Activated T-cell treated with anti-CD3 and anti-CD28 coated beads, Interleukin-2, amount 50 U/mL, for 24 hours (primary cell): ENCODE data around the gene EZH2.

ENCODE experiments used
- DNase-seq: peaks from one replicate; pipeline ENCODE4 v3.0.0-alpha.2; 2020
- H3K27ac Mint-ChIP-seq: 2 replicates; pipeline ENCODE4 v1.8.0; 2020; ENCODE audit warnings: mild to moderate bottlenecking, mixed read lengths
- H3K27me3 Mint-ChIP-seq: 2 replicates; pipeline ENCODE4 v1.8.0; 2020; ENCODE audit warnings: mixed read lengths
- H3K36me3 Mint-ChIP-seq: 2 replicates; pipeline ENCODE4 v1.8.0; 2020; ENCODE audit warnings: low read depth, mixed read lengths
- H3K4me1 Mint-ChIP-seq: 2 replicates; pipeline ENCODE4 v1.8.0; 2020; ENCODE audit warnings: low read depth, mixed read lengths
- H3K4me3 Mint-ChIP-seq: 2 replicates; pipeline ENCODE4 v1.8.0; 2020; ENCODE audit warnings: mild to moderate bottlenecking, moderate library complexity, mixed read lengths
- H3K9me3 Mint-ChIP-seq: 2 replicates; pipeline ENCODE4 v1.8.0; 2020; ENCODE audit warnings: mixed read lengths

The EZH2 gene

DNA sequence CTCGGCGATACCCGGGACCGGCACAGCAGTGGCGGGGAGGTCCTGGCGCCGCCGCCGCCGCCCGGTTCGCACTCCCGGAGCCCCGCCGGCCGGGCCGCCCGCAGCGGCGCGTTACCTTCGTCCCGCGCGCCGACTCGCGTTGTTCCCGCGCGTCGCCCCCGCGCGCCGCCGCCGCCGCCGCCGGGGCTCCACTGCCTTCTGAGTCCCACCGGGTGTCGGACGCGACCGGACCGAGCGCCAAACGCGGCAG is at the start of gene EZH2:
EZH2 (minus strand) TSS at position 243 of the 250 bp plus-strand sequence. CDS start 36,993 bp downstream, outside the sequence.
- peak within 1 kb of the TSS; percentile 93 for H3K4me3 Mint-ChIP-seq
- H3K27me3 Mint-ChIP-seq, result no peaks in the 10 kb centered on the region
- no peak for DNase-seq
- peak within 1 kb of the TSS; percentile 98 for H3K27ac Mint-ChIP-seq
- H3K4me1 Mint-ChIP-seq, result peaks cover 42% of the 10 kb centered on the region
- peaks cover 49% of the 10 kb centered on the region for H3K36me3 Mint-ChIP-seq
- no peaks in the 10 kb centered on the region for H3K9me3 Mint-ChIP-seq

DNA sequence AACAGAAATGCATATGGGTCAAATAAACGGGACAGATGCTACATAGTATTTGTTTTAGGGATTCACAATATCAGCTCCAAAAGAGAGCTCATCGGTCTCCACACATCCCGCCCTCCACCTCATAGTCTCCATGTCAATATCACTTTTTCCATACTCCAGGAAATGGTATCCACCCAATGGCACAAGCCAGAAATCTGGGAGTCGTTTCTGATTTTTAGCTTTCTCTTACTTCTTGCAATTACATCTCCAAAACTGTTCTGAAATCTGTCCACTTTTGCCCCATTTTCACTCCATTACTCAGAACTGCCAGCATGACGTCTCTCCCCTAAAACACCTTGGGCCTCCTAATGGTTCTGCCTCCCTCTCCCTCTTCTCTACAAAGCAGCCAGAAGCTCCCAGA is 47.4 kb upstream of the EZH2 start:
- Mint-ChIP-seq H3K9me3 (no peaks in the 10 kb centered on the region), H3K27ac (no peak overlapping the region), H3K4me3 (no peak overlapping the region), H3K27me3 (no peaks in the 10 kb centered on the region), H3K36me3 (peaks cover 10% of the 10 kb centered on the region), H3K4me1 (peaks cover 29% of the 10 kb centered on the region)
- DNase-seq, result no peak

DNA sequence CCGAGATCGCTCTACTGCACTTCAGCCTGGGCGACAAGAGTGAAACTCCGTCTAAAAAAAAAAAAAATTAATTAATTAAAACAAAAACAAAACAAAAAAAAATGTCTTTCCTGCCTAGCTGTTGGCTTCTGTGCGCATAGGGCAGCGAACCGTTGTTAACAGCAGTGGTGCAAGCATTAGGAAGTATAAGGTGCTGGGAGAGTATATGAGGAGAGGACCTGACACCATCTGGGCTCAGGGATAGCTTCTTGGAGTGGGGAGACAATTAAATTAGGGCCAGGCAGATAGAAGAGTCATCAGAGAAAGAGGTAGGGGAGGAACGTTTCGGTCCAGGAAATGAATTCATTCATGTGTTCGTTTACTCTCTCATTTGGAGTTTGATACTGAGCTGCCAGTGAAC is 46.2 kb upstream of the EZH2 start:
- Mint-ChIP-seq H3K4me1 (peaks cover 38% of the 10 kb centered on the region), H3K27me3 (no peaks in the 10 kb centered on the region), H3K36me3 (peaks cover 8% of the 10 kb centered on the region), H3K27ac (peak overlapping the region; percentile 15), H3K4me3 (no peak overlapping the region), H3K9me3 (no peaks in the 10 kb centered on the region)
- DNase-seq, result peak; percentile 7

DNA sequence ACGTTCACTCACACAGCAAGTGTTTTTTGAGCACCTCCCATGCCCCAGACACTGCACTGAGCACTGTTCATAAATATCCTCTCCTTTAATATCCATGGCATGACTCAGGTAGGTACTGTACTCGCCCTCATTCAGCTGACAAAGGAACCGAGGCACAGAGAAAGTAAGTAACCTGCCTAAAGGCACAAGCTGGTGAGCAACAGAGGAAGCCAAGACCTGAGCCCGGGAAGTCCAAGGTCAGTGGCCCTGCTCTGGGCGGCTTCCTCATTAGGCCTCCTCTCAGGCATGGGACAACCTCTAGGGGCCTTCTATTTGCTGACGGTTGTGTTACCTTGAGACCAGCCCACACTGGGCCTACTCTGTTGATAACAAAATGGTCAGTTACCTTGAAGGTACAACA is 45.1 kb upstream of the EZH2 start:
- Mint-ChIP-seq H3K4me3 (no peak overlapping the region), H3K27me3 (no peaks in the 10 kb centered on the region), H3K4me1 (peaks cover 45% of the 10 kb centered on the region), H3K27ac (no peak overlapping the region), H3K9me3 (no peaks in the 10 kb centered on the region), H3K36me3 (peaks cover 5% of the 10 kb centered on the region)
- DNase-seq, result peak; percentile 28

DNA sequence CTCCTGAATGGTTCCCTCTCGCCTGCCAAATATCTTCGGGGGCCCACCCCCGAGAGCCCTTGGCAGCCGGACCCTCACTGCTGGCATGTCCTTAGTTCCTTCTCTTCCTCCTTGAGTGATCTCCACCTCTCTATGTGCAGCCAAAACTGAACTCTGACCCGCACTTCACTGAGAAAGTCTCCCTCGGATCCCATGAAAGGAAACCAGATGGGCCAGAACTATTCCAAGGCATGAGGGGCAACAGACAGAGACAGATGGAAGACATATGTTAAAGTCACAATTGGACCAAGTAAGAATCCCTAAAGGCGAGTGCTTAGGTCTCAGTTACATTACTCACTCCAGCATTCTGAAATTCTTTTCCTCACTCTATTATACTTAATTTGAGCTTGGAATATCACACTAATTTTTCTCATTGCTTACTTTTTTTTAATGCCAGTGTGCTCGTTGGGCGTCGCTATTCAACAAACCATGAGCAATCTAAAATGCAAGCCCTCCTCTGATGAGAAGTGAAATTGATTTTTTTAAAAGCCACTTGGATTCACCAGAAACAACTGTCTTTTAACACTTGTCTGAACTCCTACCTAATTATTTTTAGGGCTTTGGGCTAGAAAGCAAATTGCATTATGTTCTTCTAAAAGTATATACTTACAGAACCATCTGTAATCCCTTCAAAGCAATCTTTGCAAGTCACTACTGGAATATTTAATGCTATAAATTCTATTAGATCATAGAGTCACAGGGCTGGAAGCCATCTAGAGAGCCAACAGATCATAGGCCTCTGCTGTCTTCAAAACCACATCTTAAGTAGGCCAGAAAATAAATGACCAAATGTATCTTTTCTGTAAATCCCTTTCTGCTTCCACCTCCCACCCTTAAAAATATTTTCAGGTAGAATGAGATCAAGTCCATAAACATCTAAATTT is 43.3 kb upstream of the EZH2 start:
- Mint-ChIP-seq H3K36me3 (peaks cover 5% of the 10 kb centered on the region), H3K27me3 (no peaks in the 10 kb centered on the region), H3K27ac (peak overlapping the region; percentile 92), H3K4me1 (peaks cover 51% of the 10 kb centered on the region), H3K9me3 (no peaks in the 10 kb centered on the region), H3K4me3 (peak overlapping the region; percentile 2)
- peak; percentile 37 for DNase-seq

DNA sequence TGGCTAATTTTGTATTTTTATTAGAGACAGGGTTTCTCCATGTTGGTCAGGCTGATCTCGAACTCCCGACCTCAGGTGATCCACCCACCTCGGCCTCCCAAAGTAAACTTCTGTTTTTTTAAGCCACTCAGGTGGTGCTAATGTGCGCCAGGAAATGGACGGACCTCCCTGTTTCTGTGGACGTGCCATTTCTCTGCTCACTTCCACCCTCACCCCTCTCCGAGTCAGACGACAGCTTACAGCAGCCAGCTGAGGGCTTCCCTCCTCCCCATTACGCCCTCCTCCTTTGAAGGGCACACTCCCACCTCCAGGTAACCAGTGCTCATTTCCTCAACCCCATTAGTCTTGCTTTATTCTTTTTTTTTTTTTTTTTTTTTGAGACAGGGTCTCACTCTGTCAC is 41.7 kb upstream of the EZH2 start:
- Mint-ChIP-seq H3K4me1 (peaks cover 60% of the 10 kb centered on the region), H3K4me3 (no peak overlapping the region), H3K9me3 (no peaks in the 10 kb centered on the region), H3K27ac (peak overlapping the region; percentile 92), H3K27me3 (no peaks in the 10 kb centered on the region), H3K36me3 (peaks cover 5% of the 10 kb centered on the region)
- peak; percentile 24 for DNase-seq

DNA sequence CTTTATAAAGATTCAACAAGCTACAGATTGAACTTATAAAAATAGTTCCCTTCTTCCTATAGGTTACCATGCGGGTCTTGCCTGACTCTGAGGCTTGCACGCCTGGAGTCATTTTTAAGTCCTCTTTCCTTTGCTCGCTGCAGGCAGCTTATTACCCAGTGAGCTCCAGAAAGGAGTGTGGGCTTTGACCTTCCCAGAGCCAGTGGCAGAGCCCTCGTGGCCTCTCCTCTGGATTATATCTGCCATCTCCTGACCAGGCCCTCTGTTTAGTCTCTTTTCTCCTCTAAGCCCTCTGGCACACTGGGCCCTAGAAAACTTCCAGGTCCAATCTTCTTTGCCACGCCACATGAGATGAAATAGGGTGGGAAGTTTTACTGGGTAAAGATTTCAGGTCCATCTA is 39.9 kb upstream of the EZH2 start:
- DNase-seq, result peak; percentile 27
- Mint-ChIP-seq H3K9me3 (no peaks in the 10 kb centered on the region), H3K36me3 (no peaks in the 10 kb centered on the region), H3K27me3 (no peaks in the 10 kb centered on the region), H3K4me1 (peaks cover 68% of the 10 kb centered on the region), H3K4me3 (no peak overlapping the region), H3K27ac (no peak overlapping the region)

DNA sequence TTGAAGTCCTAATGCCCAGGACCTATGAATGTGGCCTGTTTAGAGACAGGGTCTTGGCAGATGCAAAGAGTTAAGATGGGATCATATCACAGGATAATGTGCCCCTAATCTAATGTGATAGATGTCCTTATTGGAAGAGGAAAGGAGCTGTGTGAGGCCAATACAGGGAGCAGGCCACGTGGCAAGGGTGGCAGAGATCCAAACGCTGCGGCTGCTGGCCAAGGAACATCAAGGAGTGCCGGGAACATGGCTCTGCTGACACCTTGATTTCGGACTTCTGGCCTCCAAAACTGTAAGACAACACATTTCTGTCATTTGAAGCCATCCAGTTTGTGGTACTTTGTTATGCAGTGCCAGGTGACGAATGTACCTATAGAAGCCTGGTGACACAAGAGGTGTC is 37.7 kb upstream of the EZH2 start:
- Mint-ChIP-seq H3K27ac (peak overlapping the region; percentile 69), H3K4me3 (no peak overlapping the region), H3K9me3 (no peaks in the 10 kb centered on the region), H3K36me3 (no peaks in the 10 kb centered on the region), H3K27me3 (no peaks in the 10 kb centered on the region), H3K4me1 (peaks cover 64% of the 10 kb centered on the region)
- peak; percentile 27 for DNase-seq

DNA sequence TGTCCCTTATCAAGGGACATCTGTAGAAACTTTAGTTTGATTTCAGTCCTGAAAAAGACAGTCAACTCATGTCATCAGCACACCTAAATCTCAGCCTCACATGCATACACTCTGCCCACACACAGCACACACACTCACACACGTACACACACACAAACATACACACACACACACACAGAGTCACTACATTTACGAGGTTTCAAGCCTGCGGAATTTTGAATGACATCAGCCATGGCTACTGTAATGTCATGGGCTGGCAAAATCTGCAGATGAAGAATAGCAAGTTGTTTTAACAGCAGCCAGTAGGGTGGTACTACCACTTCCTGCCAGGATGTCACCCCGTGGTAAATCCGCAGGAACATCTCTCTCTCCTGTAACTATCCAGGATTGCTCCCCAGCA is 37.1 kb upstream of the EZH2 start:
- H3K36me3 Mint-ChIP-seq, result no peaks in the 10 kb centered on the region
- H3K4me3 Mint-ChIP-seq, result no peak overlapping the region
- peak; percentile 31 for DNase-seq
- no peaks in the 10 kb centered on the region for H3K27me3 Mint-ChIP-seq
- peak overlapping the region; percentile 69 for H3K27ac Mint-ChIP-seq
- peaks cover 65% of the 10 kb centered on the region for H3K4me1 Mint-ChIP-seq
- no peaks in the 10 kb centered on the region for H3K9me3 Mint-ChIP-seq

DNA sequence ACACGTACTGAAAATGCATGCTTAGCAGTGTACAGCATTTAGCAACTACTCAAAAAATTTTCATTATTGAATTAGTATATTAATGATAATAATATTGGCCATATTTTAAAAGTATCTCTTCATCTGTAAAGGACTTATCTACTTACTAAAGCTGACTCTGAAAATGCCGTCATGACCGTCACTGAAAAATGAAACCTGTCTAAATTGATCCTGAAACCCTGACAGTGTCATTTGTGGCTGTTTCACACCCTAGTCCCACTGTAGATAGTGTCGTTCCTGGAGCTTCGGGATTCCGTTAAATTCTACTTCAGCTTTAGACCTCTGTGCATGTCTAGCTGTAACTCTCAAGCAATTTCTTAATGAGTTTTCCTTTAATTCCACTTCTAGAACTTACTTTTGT is 35.8 kb upstream of the EZH2 start:
- no peaks in the 10 kb centered on the region for H3K27me3 Mint-ChIP-seq
- no peaks in the 10 kb centered on the region for H3K36me3 Mint-ChIP-seq
- H3K9me3 Mint-ChIP-seq, result no peaks in the 10 kb centered on the region
- H3K27ac Mint-ChIP-seq, result no peak overlapping the region
- no peak for DNase-seq
- peaks cover 63% of the 10 kb centered on the region for H3K4me1 Mint-ChIP-seq
- no peak overlapping the region for H3K4me3 Mint-ChIP-seq

DNA sequence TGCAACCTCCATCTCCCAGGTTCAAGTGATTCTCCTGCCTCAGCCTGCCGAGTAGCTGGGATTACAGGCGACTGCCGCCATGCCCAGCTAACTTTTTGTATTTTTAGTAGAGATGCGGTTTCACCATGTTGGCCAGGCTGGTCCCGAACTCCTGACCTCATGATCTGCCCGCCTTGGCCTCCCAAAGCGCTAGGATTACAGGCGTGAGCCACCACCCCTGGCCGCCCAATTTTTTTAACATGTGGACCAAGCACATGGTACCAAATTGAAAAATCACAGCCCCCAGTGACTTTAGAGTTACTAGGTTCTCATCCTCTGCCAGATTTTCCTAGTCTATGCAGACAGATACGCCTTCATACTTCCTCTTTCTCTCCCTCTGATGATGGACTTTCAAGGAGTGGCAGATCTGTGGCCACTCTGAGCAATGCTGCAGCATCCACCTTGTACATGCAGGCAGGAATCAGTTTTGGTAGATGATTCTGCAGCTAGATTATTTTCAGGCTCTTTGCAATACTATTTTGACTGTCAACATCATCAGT is 34.0 kb upstream of the EZH2 start:
- Mint-ChIP-seq H3K27me3 (no peaks in the 10 kb centered on the region), H3K36me3 (no peaks in the 10 kb centered on the region), H3K4me3 (no peak overlapping the region), H3K9me3 (no peaks in the 10 kb centered on the region), H3K4me1 (peaks cover 68% of the 10 kb centered on the region), H3K27ac (no peak overlapping the region)
- peak; percentile 3 for DNase-seq

DNA sequence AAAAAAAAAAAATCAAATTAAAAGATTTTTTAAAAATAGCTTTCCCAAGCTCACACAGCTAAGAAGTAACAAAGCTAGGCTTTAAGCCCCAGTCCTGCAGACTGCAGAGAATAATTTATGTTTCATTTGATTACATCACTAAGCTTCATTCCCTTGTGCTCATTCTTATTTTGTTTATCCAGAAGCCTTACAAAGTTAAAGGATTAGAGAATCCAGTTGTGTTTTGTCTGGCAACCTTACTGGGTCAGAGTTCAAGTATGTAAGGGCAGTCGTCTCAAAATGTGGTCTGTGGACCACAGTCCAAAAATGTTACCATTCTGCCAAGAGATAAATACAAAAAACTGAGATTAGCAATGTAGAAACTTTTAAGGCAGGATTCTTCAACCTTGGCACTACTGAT is 32.1 kb upstream of the EZH2 start:
- H3K9me3 Mint-ChIP-seq, result no peaks in the 10 kb centered on the region
- DNase-seq, result no peak
- H3K36me3 Mint-ChIP-seq, result no peaks in the 10 kb centered on the region
- H3K27me3 Mint-ChIP-seq, result no peaks in the 10 kb centered on the region
- H3K4me3 Mint-ChIP-seq, result no peak overlapping the region
- H3K27ac Mint-ChIP-seq, result peak overlapping the region; percentile 90
- H3K4me1 Mint-ChIP-seq, result peaks cover 74% of the 10 kb centered on the region

DNA sequence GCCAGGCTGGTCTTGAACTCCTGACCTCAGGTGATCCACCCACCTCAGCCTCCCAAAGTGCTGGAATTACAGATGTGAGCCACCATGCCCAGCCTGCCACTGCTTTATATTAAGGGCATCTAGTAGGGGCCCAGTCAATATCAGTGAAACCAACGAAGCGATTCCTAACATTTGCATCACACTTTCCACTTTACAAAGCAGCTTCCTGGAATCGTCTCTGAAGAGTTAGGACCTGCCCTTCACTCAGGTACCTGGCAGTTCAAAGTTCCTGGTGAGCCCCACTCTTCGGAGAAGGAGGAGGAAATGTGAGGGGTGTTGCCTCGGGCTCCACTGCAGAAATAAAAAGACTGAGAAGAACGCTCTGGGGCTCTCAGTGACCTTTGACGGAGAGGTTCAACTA is 31.1 kb upstream of the EZH2 start:
- no peaks in the 10 kb centered on the region for H3K9me3 Mint-ChIP-seq
- DNase-seq, result peak; percentile 54
- peak overlapping the region; percentile 98 for H3K27ac Mint-ChIP-seq
- H3K36me3 Mint-ChIP-seq, result no peaks in the 10 kb centered on the region
- no peaks in the 10 kb centered on the region for H3K27me3 Mint-ChIP-seq
- peak overlapping the region; percentile 72 for H3K4me3 Mint-ChIP-seq
- peaks cover 74% of the 10 kb centered on the region for H3K4me1 Mint-ChIP-seq

DNA sequence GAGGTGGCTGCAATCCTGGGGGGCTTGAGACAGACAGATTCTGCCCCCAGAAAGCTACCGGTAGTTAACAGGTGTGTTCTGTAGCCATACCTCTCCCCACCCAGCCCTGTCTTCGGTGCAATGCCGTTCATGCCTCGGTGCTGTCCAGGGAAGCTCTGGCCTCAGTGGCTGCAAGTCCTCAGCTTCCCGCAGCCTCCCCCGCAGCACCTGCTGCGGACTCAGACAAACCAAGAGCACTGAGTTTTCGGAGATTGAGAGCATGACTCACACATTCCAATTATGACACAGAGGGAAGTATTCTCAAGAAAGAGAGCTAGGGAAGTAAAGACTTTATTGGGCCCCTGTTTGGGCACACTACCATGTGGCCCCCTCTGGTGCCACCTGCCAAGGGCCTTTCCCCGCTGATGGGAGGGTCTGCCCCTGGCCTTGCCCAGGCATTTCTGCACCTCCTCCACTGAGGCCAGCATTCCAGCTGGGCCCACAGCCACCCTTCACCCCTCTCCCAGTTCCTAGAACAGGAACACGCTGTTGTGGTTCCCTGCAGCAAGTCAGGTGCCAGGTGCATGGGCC is 30.2 kb upstream of the EZH2 start:
- Mint-ChIP-seq H3K27ac (peak overlapping the region; percentile 98), H3K36me3 (no peaks in the 10 kb centered on the region), H3K4me3 (peak overlapping the region; percentile 72), H3K27me3 (no peaks in the 10 kb centered on the region), H3K4me1 (peaks cover 78% of the 10 kb centered on the region), H3K9me3 (no peaks in the 10 kb centered on the region)
- DNase-seq, result peak; percentile 81
